Stimulated activated CD4-positive, alpha-beta T cell treated with anti-CD3 and anti-CD28 coated beads, Interleukin-1b, Interleukin-23, amount 100 ng/mL, for 48 hours (primary cell): ENCODE data around the gene FAM117B.
"Not testable (repeated sequence)": the region's sequence is repeated elsewhere in the genome, so short reads cannot be mapped to it uniquely, and the experiment has no call there.

ENCODE experiments used
- DNase-seq: peaks from one replicate; pipeline ENCODE4 v3.0.0-alpha.2; 2020

The FAM117B gene

DNA sequence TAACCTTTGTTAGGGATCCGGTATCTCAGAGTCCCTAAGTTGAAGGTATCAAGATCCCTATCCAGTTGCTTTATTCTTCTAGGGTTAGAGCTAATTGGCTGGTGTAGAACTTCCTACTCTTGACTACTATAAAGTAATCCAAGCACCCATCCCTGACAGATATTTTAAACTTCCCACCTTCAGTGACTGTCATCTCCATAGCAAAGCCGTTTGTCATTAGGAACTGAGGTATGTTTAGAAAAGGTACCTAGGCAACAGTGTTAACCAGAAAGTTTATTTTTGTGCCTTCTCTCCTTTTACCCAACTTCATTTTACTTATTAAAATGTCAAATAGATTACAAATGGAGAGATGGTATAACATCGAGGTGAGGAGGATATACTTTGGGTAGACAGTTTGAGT is 4.5 kb downstream of the FAM117B start:
- DNase-seq, result no peak

GRCh38 chr2:202642567-202642966 is 7.8 kb downstream of the FAM117B start:
- DNase-seq, result no peak

DNA sequence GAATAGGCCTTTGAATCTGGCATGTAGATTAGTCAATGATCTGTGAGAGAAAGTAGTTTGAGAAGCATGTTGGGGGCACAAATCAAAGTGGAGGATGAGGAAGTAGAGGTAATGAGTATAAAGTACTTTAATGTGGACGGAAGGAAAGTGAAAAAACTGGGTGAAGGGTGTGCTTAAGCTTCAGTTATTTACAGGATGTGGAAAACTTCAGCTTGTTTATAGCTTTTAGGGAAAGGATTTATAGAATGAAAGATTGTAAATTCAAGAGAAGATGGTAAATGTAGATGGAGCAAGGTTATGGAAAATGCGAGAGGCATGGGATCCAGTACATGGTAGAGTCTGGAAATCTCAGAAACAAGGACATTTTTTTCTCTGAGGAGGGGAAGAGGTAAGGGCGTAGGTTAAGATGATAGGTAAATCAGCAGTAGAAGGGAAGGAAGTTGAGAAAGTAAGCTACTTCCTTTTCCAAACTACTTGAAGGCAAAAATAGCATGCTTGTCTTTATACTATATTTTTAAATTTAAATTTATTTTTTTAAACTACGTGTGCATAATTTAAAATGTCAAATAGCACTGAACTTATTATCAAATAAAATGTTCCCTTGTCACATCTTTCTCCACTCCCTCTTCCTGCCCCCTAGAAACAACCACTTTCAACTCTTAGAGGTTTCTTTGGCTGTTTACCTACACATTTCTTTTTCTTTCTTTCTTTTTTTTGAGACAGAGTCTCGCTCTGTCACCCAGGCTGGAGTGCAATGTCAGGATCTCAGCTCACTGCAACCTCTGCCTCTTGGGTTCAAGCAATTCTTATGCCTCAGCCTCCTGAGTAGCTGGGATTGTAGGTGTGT is 8.5 kb downstream of the FAM117B start:
- no peak for DNase-seq

DNA sequence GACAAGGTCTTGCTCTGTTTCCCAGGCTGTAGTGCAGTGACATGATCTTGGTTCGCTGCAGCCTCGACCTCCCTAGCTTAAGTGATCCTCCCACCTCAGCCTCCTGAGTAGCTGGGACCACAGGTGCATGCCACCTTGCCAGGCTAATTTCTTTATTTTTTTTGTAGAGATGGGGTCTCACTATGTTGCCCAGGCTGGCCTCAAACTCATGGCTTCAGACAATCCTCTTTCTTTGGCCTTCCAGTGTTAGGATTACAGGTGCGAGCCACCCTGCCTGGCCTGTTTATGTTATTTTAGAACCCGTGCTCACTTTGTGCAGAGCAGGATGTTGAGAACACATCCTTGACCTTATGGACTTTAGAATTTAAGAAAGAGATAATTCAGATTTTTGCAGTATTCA is 17.4 kb downstream of the FAM117B start:
- DNase-seq, result no peak

DNA sequence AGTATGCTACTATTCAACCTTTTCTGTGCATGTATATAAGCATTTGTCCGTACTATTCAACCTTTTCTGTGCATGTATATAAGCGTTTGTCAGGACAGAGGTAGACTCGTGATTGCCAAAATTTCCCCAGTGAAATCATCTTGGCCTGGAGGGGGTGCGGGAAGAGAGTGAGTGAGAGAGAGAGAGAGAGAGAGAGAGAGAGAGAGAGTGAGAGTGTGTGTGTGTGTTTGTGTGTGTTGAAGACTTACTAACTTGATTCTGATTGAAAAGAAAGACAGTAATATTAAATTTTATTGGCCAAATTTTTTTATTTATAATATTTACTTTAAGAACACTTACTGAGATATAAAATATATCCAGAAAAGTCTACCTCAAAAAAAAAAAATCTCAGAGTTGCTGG is 19.1 kb downstream of the FAM117B start:
- DNase-seq, result no peak

DNA sequence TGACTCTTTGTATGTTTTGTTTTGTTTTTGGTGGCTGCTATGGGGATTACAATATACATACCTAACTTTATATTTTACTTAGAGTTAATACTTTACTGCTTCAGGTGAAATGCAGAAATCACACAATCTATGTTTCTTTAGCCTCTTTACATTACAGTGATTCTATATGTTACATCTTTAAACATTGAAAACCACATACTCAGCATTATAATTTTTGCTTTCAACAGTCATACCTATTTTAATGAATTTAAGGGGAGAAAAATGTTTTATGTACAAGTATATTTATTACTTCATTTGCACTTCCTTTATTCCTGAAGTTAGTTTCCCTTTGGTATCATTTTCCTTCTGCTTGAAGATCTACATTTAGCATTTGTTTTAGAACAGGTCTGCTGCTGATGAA is 23.1 kb downstream of the FAM117B start:
- DNase-seq, result no peak

DNA sequence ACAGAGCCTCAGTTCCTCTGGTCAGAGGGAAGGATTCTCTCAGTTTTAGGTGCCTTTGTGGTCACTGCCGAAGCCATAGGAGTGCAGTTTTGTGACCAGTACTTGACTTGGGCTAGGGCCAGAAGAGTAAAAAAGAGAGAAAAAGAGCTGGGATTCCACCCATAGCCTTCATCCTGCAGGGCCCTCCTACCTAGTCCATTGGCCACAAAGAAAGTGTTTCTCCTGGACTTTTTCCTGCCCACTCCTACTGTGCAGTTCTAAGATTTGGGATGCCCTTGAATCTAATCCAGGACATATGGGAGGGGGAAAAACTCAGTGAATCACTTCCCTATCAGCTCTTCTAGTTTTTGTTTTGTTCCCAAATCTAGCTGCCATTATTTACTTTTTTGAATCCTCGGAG is 26.0 kb downstream of the FAM117B start:
- DNase-seq, result no peak

DNA sequence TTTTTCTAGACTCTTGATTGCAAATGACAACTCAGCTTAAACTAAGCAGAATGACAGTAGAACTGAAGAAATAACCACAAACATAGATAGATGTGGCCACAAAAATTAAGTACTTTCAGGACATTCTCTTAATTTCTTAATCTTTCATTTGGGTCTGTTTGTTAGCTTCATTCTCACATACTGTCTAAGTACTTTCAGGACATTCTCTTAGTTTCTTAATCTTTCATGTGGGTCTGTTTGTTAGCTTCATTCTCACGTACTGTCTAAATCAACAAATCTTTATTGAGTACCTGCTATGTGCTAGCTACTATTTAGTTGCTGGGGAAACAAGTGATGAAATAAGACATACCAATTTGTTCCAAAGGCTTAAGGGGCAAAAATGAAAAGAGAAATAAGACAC is 35.1 kb downstream of the FAM117B start:
- no peak for DNase-seq

GRCh38 chr2:202671317-202672035 is 36.7 kb downstream of the FAM117B start:
- DNase-seq, result no peak

DNA sequence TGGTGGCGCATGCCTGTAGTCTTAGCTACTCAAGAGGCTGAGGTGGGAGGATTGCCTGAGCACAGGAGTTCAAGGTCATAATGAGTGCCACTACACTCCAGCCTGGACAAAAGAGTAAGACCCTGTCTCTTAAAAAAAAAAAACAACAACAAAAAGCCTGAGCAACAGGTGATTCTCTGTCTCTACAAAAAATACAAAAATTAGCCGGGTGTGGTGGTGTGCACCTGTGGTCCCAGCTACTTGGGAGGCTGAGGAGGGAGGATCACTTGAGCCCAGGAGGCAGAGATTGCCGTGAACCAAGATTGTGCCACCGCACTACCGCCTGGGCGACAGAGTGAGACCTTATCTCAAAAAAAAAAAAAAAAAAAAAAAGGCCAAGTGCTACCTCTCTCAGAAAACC is 40.3 kb downstream of the FAM117B start:
- DNase-seq, result not testable (repeated sequence)

DNA sequence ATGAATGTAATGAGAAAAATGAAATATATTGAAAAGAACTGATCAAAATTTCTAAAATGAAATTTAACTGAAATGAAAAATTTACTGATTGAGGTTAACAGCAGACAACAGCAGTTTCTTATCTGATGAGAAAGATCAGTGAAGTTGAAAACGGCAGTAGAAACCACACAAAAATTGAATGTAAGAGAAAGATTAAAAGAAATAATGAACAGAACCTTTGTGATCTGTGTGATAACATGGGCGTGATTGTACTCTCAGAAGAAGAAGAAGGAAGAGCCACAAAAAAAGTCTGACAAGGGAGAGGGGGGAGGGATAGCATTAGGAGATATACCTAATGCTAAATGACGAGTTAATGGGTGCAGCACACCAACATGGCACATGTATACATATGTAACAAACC is 45.2 kb downstream of the FAM117B start:
- no peak for DNase-seq

DNA sequence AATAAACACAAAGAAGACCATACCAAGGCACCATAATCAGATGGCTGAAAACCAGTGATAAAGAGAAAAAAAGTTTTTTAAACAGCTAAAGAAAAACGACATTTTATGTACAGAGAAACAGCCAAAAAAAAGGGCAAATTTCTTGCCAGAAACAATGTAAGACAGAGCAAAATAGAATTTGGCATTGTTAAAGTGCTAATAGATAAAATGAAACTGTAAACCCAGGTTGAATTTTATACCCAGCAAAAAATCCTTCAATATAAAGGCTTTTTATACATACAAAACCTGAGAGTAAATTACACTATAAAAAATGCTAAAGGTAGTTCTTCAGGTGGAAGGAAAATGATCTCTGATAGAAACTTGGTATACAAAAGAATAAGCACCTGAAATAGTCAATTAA is 45.7 kb downstream of the FAM117B start:
- no peak for DNase-seq

DNA sequence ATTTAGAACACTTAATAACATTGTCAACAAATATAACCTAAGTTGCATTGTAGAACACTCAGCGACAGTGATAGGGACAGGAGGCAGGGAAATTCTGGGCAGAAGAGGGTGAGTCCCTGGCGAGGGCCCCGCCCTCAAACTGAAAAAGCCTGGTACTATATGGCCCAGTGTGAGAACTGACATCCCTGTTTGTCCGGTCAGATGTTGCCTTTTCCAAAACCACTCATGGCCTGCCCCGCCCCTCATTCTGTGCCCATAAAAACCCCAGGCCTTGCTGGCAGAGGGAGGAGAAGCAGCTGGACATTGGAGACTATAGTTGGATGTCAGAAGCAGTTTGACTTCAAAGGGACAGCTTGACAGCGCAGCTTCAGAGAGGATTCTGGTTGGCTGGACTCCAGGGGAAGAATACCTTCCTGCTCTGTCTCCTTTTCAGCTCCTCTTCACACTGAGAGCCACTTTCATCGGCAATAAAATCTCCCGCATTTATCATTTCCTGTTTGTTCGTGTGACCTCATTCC is 47.0 kb downstream of the FAM117B start:
- DNase-seq, result no peak

- DNase-seq, result no peak
These were observed 47.5 kb downstream of the FAM117B start for GRCh38 chr2:202682274-202682673.

DNA sequence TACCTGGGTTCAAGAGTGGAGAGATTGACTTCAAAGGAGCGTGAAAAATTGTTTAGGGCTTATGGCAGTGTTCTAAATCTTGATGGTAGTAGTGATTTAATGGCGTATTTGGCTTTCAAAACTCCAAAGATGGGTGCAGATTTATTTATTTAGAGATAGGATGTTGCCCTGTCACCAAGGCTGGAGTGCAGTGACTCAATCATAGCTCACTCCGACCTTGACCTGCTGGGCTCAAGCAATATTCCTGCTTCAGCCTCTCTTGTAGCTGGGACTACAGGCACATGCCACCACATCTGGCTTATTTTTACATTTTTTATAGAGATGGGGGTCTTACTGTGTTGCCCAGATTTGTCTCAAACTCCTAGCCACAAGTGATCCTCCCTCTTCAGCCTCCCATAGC is 52.5 kb downstream of the FAM117B start:
- no peak for DNase-seq

- DNase-seq, result no peak
These were observed 54.7 kb downstream of the FAM117B start for GRCh38 chr2:202689459-202689858.

DNA sequence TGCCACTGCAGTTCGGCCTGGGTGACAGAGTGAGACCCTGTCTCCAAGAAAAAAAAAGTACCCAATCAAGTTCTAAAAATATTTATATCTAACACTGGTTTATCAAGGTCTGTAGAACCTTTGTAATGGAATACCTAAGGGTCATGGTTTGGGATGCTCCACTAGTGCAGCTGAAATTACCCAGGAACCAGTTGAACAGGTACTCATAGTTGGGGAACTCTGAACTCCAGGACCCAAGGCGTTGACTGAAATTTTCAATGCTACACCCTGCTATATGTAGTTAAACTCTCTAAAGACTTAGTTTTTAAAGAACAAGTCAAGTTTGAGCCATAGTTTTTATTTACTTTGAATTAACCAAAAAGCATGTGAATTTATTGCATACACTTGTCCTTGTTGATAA is 55.1 kb downstream of the FAM117B start:
- DNase-seq, result no peak

DNA sequence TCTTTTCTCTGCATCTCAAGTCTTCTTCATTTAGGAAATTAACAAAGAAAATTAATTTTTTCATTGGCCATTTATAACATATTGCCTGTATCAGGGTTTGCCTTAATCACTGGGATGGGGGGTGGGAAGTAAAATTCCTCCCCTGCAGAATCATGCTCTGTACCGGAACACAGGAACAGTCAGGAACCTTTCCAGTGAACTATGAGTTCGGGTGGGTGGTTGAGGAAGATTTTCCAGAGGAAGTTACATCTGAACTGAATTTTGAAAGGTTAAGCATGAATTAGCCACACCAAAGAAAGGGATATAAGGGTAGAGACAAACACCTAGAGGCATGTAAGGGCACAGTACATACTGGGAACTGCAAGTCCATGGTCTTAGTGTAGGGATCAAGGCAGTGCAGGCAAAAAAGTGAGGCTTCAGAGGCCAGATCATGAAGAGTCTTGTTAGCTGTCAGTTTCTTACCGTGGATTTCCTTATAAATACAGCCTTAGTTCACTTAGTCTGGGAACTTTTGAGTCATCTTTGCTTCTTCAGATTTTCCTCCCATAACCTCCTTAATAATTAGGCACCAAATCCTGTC is 55.6 kb downstream of the FAM117B start:
- no peak for DNase-seq

- DNase-seq, result no peak
These were observed 58.7 kb downstream of the FAM117B start for GRCh38 chr2:202693503-202693902.

DNA sequence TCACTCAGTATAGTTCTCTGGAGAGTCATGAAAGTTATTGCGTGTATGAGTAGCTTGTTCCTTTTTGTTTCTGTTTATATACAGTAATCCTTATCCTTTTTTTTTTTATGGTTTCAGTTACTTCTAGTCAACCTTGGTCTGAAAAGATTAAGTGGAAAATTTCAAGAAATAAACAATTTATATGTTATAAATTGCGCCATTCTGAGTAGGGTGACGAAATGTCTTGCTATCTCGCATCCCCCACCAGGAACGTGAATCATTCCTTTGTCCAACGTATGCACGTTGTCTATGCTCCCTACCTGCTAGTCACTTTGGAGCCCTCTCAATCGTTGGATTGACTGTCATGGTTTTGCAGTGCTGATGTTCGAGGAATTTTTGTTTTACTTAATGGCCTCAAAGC is 60.4 kb downstream of the FAM117B start:
- DNase-seq, result no peak

GRCh38 chr2:202700075-202700901 is 65.5 kb downstream of the FAM117B start:
- DNase-seq, result peak; percentile 21

DNA sequence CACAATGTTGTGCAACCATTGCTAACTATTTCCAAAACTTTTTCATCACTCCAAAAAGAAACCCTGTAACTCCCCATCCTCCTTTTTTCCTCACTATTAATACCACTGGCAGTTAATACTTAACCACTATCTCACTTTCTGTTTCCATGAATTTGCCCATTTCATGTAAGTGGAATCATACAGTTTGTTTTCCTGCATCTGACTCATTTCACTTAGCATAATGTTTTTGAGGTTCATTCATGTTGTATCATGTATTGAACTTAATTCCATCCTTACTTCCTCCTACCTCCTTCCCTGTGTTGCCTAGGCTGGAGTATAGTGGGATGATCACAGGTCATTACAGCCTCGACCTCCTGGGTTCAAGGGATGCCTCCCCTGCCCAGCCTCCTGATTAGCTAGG is 68.3 kb downstream of the FAM117B start:
- DNase-seq, result no peak

GRCh38 chr2:202704248-202704647 is 69.5 kb downstream of the FAM117B start:
- no peak for DNase-seq
